Neural progenitor cell (in vitro differentiated cells): ENCODE data around the gene GJC3. TPM values are rescaled to one million over a fixed set of nuclear protein-coding genes. Genes with fewer than 3 reads are reported as not detected.

Experiments used
- DNase-seq: peaks from one replicate; pipeline ENCODE4 v3.0.0-alpha.2; 2016; ENCODE audit warnings: low spot score
- H2AFZ ChIP-seq: fragments of 200-600 bp; sonication (generic); replicated peaks from 2 replicates; pipeline ENCODE4 v1.6.1; 2016; ENCODE audit warnings: antibody characterized with exemption
- H3F3A ChIP-seq: fragments of 200-600 bp; sonication (generic); 2 replicates; pipeline ENCODE4 v1.6.1; 2016; ENCODE audit warnings: antibody characterized with exemption, low read depth
- H3K27ac ChIP-seq: fragments of 200-600 bp; sonication (generic); 2 replicates; pipeline ENCODE4 v1.5.1; 2016; ENCODE audit warnings: mild to moderate bottlenecking
- H3K27me3 ChIP-seq: fragments of 200-600 bp; sonication (generic); 2 replicates; pipeline ENCODE4 v1.6.1; 2016; ENCODE audit warnings: mild to moderate bottlenecking, moderate library complexity
- H3K36me3 ChIP-seq: fragments of 200-600 bp; sonication (generic); 2 replicates; pipeline ENCODE4 v1.5.1; 2016
- H3K4me1 ChIP-seq: fragments of 200-600 bp; sonication (generic); 2 replicates; pipeline ENCODE4 v1.6.1; 2016; ENCODE audit warnings: mixed run types
- H3K4me2 ChIP-seq: fragments of 200-600 bp; sonication (generic); 2 replicates; pipeline ENCODE4 v1.6.1; 2016
- H3K4me3 ChIP-seq: fragments of 200-600 bp; sonication (generic); 2 replicates; pipeline ENCODE4 v1.5.1; 2016
- H3K79me2 ChIP-seq: fragments of 200-600 bp; sonication (generic); 2 replicates; pipeline ENCODE4 v1.6.1; 2016; ENCODE audit warnings: low read depth
- H3K9ac ChIP-seq: fragments of 200-600 bp; sonication (generic); 2 replicates; pipeline ENCODE4 v1.6.1; 2016
- H3K9me3 ChIP-seq: fragments of 200-600 bp; sonication (generic); 2 replicates; pipeline ENCODE4 v1.5.1; 2016; ENCODE audit warnings: low read depth
- H4K20me1 ChIP-seq: fragments of 200-600 bp; sonication (generic); 2 replicates; pipeline ENCODE4 v1.6.1; 2016; ENCODE audit warnings: low read depth
- H3K27ac Mint-ChIP-seq: 3 replicates; pipeline ENCODE4 v1.8.0; 2021; ENCODE audit warnings: mixed read lengths
- H3K27me3 Mint-ChIP-seq: 2 replicates; pipeline ENCODE4 v1.8.0; 2022; ENCODE audit warnings: low read depth, mild to moderate bottlenecking, inconsistent platforms, moderate library complexity, mixed read lengths; ENCODE audit not compliant: insufficient read depth
- H3K36me3 Mint-ChIP-seq: 3 replicates; pipeline ENCODE4 v1.8.0; 2021; ENCODE audit warnings: mixed read lengths
- H3K4me1 Mint-ChIP-seq: 3 replicates; pipeline ENCODE4 v1.8.0; 2021; ENCODE audit warnings: mixed read lengths
- H3K4me3 Mint-ChIP-seq: 3 replicates; pipeline ENCODE4 v1.8.0; 2021; ENCODE audit warnings: mild to moderate bottlenecking, moderate library complexity, mixed read lengths
- H3K9me3 Mint-ChIP-seq: 3 replicates; pipeline ENCODE4 v1.8.0; 2020; ENCODE audit warnings: mixed read lengths
- EZH2 ChIP-seq: fragments of 200-600 bp; sonication (generic); IDR thresholded peaks from 2 replicates; pipeline ENCODE4 v1.6.1; 2017; ENCODE audit warnings: antibody characterized with exemption, mild to moderate bottlenecking, moderate library complexity
- EZH2phosphoT487 ChIP-seq: fragments of 200-600 bp; sonication (generic); IDR thresholded peaks from 2 replicates; pipeline ENCODE4 v1.6.1; 2017; ENCODE audit warnings: antibody characterized with exemption
- total RNA-seq: library from RNA; depleted of rRNA; stranded (reverse); fragments of >200 nt; gene quantifications from 2 replicates; pipeline ENCODE4 v1.2.3, GENCODE V29; 2015; ENCODE audit warnings: low replicate concordance
- TF ChIP-seq, protein P1 (sequence below): fragments of 200-600 bp; sonication (generic); IDR thresholded peaks from 2 replicates; pipeline ENCODE4 v1.5.1; 2017; ENCODE audit warnings: antibody characterized with exemption, mild to moderate bottlenecking

The GJC3 gene
- total RNA-seq, 1 donor from 2014 or later: 0.34 TPM

DNA sequence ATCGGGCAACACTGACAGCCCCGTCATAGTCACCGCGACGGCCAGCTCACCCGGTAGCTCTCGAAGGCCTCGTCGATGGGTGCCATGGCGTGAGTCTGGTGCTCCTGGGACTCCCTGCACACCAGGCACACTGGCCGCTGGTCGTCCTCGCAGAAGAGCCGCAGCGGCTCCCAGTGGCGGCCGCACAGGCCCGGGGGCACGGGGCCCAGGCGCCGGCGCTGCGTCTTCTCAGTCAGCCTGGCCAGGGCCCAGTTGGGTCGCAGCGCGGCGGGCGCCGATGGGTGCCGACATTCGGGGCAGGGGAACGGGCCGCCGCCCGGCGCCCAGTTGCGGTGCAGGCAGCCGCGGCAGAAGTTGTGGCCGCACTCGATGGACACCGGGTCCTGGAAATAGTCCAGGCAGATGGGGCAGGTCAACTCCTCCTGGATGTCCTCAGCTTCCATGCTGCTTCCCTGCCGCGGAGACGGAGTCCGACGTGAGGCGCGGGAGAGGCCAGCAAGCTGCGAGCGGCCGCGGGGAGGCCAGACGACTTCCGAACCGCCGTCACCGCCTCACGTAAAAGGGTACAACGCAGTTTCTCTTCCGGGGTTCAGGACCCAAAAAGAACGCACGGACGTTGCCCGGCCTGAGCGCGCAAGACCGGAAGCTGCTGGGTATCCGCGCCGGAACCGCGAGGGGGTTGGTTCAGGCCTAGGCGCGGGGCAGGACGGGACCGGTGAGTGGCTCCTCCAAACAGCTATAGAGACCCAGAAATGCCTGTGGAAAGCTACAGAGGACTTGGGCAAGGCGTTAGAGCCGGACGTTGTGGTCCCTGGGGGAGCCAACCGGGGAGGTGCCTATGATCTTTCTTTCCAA, 10.2 kb downstream of the GJC3 start, which contains the start of gene TRIM4:
Gene TRIM4, minus strand, starts transcription at position 572 of the 855 bp plus-strand sequence. Its CDS starts 129 bp downstream, at position 443.
- Mint-ChIP-seq H3K27me3 (peaks cover 6% of the 10 kb centered on the region), H3K36me3 (peaks cover 4% of the 10 kb centered on the region), H3K27ac (no peak within 1 kb of the TSS), H3K9me3 (peaks cover 9% of the 10 kb centered on the region), H3K4me1 (no peaks in the 10 kb centered on the region), H3K4me3 (peak within 1 kb of the TSS; percentile 85)
- TF ChIP-seq EZH2phosphoT487 (no peak), EZH2 (no peak)
- TF ChIP-seq, protein P1, sequence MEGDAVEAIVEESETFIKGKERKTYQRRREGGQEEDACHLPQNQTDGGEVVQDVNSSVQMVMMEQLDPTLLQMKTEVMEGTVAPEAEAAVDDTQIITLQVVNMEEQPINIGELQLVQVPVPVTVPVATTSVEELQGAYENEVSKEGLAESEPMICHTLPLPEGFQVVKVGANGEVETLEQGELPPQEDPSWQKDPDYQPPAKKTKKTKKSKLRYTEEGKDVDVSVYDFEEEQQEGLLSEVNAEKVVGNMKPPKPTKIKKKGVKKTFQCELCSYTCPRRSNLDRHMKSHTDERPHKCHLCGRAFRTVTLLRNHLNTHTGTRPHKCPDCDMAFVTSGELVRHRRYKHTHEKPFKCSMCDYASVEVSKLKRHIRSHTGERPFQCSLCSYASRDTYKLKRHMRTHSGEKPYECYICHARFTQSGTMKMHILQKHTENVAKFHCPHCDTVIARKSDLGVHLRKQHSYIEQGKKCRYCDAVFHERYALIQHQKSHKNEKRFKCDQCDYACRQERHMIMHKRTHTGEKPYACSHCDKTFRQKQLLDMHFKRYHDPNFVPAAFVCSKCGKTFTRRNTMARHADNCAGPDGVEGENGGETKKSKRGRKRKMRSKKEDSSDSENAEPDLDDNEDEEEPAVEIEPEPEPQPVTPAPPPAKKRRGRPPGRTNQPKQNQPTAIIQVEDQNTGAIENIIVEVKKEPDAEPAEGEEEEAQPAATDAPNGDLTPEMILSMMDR: no peak
- Histone ChIP-seq H3K4me3 (no peak within 1 kb of the TSS), H3F3A (no peaks in the 10 kb centered on the region), H3K27ac (no peak within 1 kb of the TSS), H3K4me1 (no peaks in the 10 kb centered on the region), H4K20me1 (no peaks in the 10 kb centered on the region), H3K27me3 (no peaks in the 10 kb centered on the region), H3K9ac (no peak within 1 kb of the TSS), H3K4me2 (no peak within 1 kb of the TSS), H3K79me2 (no peaks in the 10 kb centered on the region), H2AFZ (no peak within 1 kb of the TSS), H3K9me3 (peaks cover 3% of the 10 kb centered on the region), H3K36me3 (no peaks in the 10 kb centered on the region)
- no peak for DNase-seq

DNA sequence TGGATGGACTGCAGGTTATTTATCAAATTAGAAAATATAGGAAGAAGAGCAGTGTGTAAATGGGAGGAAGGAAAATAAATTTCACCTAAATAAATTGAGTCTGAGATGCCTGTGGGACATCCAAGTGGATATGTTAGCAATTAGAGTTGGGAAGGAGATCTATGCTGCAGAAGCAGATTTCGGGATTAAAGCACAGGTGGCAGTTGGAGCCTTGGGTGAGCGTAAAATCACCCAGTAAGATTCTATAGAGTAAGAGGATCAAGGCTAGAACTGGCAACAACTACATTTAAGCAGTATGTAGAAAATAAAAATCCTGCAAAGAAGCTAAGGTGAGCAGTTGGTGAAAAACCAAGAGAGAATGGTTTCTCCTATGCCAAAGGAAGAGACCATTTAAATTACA, 18.4 kb downstream of the GJC3 start:
- Histone ChIP-seq H3K27ac (no peak overlapping the region), H3F3A (no peaks in the 10 kb centered on the region), H3K9ac (no peak overlapping the region), H3K9me3 (no peaks in the 10 kb centered on the region), H2AFZ (no peak overlapping the region), H3K27me3 (no peaks in the 10 kb centered on the region), H4K20me1 (no peaks in the 10 kb centered on the region), H3K36me3 (no peaks in the 10 kb centered on the region), H3K4me2 (no peak overlapping the region), H3K79me2 (no peaks in the 10 kb centered on the region), H3K4me1 (no peaks in the 10 kb centered on the region), H3K4me3 (no peak overlapping the region)
- H3K27me3 Mint-ChIP-seq: peaks cover under 1% of the 10 kb centered on the region
- no peaks in the 10 kb centered on the region for H3K9me3 Mint-ChIP-seq
- no peaks in the 10 kb centered on the region for H3K4me1 Mint-ChIP-seq
- no peak overlapping the region for H3K4me3 Mint-ChIP-seq
- no peak for DNase-seq
- no peak overlapping the region for H3K27ac Mint-ChIP-seq
- no peaks in the 10 kb centered on the region for H3K36me3 Mint-ChIP-seq
- TF ChIP-seq, protein P1: no peak
- TF ChIP-seq EZH2phosphoT487 (no peak), EZH2 (no peak)

DNA sequence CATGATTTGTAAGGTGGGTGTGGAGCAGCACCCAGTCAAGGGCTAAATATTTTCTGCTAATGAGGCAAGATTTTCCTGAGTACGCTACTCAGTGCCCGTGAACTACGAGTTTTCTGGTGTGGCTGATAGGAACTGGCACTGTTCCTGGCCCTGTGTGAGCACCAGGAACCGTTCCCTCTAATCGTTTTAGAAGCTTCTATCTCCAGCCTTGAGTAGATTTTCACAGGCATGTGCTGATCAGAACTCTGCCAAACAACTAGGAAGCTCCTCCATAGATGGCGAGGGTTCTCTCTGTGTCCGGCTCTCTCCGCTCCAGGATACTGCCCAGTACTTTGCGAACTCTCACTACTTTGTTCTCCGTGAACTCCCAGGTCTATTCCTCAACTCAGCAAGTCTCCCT, 27.8 kb downstream of the GJC3 start:
- no peaks in the 10 kb centered on the region for H3K36me3 Mint-ChIP-seq
- Histone ChIP-seq H3F3A (no peaks in the 10 kb centered on the region), H3K9me3 (no peaks in the 10 kb centered on the region), H4K20me1 (no peaks in the 10 kb centered on the region), H3K9ac (no peak overlapping the region), H3K27me3 (no peaks in the 10 kb centered on the region), H3K4me2 (no peak overlapping the region), H3K27ac (no peak overlapping the region), H3K4me1 (no peaks in the 10 kb centered on the region), H2AFZ (no peak overlapping the region), H3K36me3 (no peaks in the 10 kb centered on the region), H3K4me3 (no peak overlapping the region), H3K79me2 (no peaks in the 10 kb centered on the region)
- peaks cover 2% of the 10 kb centered on the region for H3K27me3 Mint-ChIP-seq
- H3K9me3 Mint-ChIP-seq: no peaks in the 10 kb centered on the region
- DNase-seq: no peak
- H3K27ac Mint-ChIP-seq: no peak overlapping the region
- no peaks in the 10 kb centered on the region for H3K4me1 Mint-ChIP-seq
- H3K4me3 Mint-ChIP-seq: no peak overlapping the region
- TF ChIP-seq EZH2 (no peak), EZH2phosphoT487 (no peak)
